ENCODE results near the gene ROPN1B. TPM values are rescaled to one million over a fixed set of nuclear protein-coding genes. Genes with fewer than 3 reads are reported as not detected.
"Not testable (repeated sequence)": the region's sequence is repeated elsewhere in the genome, so short reads cannot be mapped to it uniquely, and the experiment has no call there.

The ROPN1B gene
- polyA plus RNA-seq, 3 donors: not detected

DNA sequence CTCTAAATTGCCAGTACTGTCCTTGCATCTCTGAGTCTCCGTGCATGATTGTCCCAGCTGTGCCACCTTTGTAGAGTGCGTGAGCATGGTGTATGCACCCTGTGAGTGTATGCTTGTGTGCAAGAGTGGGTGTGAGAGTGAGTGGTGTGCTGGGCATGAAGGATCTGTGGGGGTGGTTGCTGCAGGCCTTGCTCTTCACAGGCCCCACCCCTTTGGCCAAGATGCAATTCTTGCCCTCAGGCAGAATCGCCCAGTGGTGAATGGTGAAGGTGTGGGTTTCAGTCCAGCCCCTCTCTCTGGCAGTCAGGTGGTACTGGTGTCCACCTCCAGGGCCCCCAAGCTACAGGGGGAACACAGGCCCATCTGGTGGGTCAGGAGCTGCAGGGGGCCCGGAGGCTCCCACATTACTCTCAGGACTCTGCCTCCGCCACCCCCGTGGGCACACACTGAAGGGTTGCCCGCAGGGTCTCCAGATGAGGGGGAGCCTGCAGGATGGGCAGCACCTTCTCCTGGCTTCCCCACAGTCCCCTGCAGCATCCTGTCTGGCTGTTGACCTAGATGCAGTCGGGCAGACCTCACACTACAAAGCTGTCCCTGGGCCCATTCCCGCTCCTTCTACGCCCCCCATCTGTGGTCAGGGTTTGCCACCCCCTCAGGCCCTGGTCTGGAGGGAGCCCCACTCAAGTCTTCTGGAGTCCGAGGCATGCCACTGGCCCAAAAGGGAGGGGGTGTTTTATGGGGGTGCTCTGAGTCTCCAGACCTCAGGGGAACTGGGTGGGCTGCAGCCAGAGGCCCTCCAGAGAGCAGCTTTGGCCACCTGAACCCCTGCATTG is 8.3 kb upstream of the ROPN1B start:
- H3K36me3 Mint-ChIP-seq: no peaks in the 10 kb centered on the region

DNA sequence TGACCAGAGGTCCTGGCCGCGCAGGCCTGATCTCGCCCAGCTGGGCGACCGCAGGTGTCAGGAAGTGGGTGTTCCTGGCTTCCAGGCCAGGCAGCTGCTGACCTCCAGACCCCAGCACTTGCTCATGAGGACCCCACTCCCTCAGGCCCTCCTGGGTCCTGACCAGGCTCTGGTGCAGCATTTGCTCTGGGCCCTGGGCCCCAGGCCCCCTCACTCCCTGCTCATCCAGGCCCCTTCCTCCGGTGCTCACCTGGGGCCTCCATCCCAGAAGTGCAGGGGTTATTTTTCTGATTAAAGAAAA is 7.7 kb upstream of the ROPN1B start:
- Histone ChIP-seq H3K36me3 (replicated peaks in 1 of 2; ENCODE audit: control insufficient read depth in 1 of 2, insufficient read depth in 2 of 2, low read length in 2 of 2) (no peaks in the 10 kb centered on the region), H3K27me3 (ENCODE audit: control insufficient read depth in 2 of 2, insufficient read depth in 2 of 2, low read length in 2 of 2) (peaks cover 10 to 20% of the 10 kb centered on the region in 2 donors), H3K4me3 (replicated peaks in 1 of 3; ENCODE audit: low read depth in 2 of 3, low read length in 3 of 3) (no peak overlapping the region), H4K20me1 (ENCODE audit: insufficient read depth, low read length) (no peaks in the 10 kb centered on the region), H3K4me1 (ENCODE audit: control insufficient read depth in 1 of 2, insufficient read depth in 2 of 2, low read length in 2 of 2) (peaks cover 0 to 4% of the 10 kb centered on the region in 2 donors), H3K9ac (ENCODE audit: insufficient read depth, low read length, poor library complexity, severe bottlenecking) (no peak overlapping the region), H3K4me2 (replicated peaks; ENCODE audit: extremely low read depth, low read length, poor library complexity, severe bottlenecking) (no peak overlapping the region), H2AFZ (ENCODE audit: insufficient read depth, low read depth, low read length, poor library complexity, severe bottlenecking) (no peak overlapping the region), H3K79me2 (ENCODE audit: insufficient read depth, low read length) (no peaks in the 10 kb centered on the region), H3K27ac (ENCODE audit: low read depth in 1 of 2, low read length in 2 of 2) (no peak overlapping the region), H3K9me3 (replicated peaks in 1 of 2; ENCODE audit: control insufficient read depth in 1 of 2, insufficient read depth in 1 of 2, low read length in 2 of 2) (peaks cover 0 to 14% of the 10 kb centered on the region in 2 donors)
- no peaks in the 10 kb centered on the region for H3K4me1 Mint-ChIP-seq
- no peak for DNase-seq
- H3K27ac Mint-ChIP-seq: no peak overlapping the region
- WGBS (ENCODE audit: insufficient coverage): 90% methylated on average over 5 of the region's 6 CpGs
- H3K27me3 Mint-ChIP-seq (ENCODE audit: low read depth in 3 of 3): peaks cover 8 to 27% (median 14%) of the 10 kb centered on the region in 3 donors
- H3K36me3 Mint-ChIP-seq: no peaks in the 10 kb centered on the region
- peaks cover 2 to 15% (median 10%) of the 10 kb centered on the region in 7 donors for H3K9me3 Mint-ChIP-seq
- intact Hi-C loops (cut with micrococcal nuclease): no loop called here
- no peak overlapping the region for H3K4me3 Mint-ChIP-seq
- TF ChIP-seq, protein P1, sequence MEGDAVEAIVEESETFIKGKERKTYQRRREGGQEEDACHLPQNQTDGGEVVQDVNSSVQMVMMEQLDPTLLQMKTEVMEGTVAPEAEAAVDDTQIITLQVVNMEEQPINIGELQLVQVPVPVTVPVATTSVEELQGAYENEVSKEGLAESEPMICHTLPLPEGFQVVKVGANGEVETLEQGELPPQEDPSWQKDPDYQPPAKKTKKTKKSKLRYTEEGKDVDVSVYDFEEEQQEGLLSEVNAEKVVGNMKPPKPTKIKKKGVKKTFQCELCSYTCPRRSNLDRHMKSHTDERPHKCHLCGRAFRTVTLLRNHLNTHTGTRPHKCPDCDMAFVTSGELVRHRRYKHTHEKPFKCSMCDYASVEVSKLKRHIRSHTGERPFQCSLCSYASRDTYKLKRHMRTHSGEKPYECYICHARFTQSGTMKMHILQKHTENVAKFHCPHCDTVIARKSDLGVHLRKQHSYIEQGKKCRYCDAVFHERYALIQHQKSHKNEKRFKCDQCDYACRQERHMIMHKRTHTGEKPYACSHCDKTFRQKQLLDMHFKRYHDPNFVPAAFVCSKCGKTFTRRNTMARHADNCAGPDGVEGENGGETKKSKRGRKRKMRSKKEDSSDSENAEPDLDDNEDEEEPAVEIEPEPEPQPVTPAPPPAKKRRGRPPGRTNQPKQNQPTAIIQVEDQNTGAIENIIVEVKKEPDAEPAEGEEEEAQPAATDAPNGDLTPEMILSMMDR (IDR thresholded peaks at IDR 0.05): no peak

More for the DNA sequence above, 8.3 kb upstream of the ROPN1B start:
- H3K9me3 Mint-ChIP-seq: peaks cover 2 to 15% (median 10%) of the 10 kb centered on the region in 7 donors
- no peaks in the 10 kb centered on the region for H4K20me1 ChIP-seq (ENCODE audit: insufficient read depth, low read length)
- no peak for DNase-seq
- H3K4me2 ChIP-seq (replicated peaks; ENCODE audit: extremely low read depth, low read length, poor library complexity, severe bottlenecking): no peak overlapping the region
- H3K79me2 ChIP-seq (ENCODE audit: insufficient read depth, low read length): no peaks in the 10 kb centered on the region
- peaks cover 0 to 14% of the 10 kb centered on the region in 2 donors for H3K9me3 ChIP-seq (replicated peaks in 1 of 2; ENCODE audit: control insufficient read depth in 1 of 2, insufficient read depth in 1 of 2, low read length in 2 of 2)
- peaks cover 9 to 26% of the 10 kb centered on the region in 2 donors for H3K27me3 ChIP-seq (ENCODE audit: control insufficient read depth in 2 of 2, insufficient read depth in 2 of 2, low read length in 2 of 2)
- H3K36me3 ChIP-seq (replicated peaks in 1 of 2; ENCODE audit: control insufficient read depth in 1 of 2, insufficient read depth in 2 of 2, low read length in 2 of 2): no peaks in the 10 kb centered on the region
- H3K4me1 Mint-ChIP-seq: no peaks in the 10 kb centered on the region
- 90% methylated on average over 10 of the region's 11 CpGs for WGBS (ENCODE audit: insufficient coverage)
- intact Hi-C loops (cut with micrococcal nuclease): no loop called here
- H3K4me3 ChIP-seq (replicated peaks in 1 of 3; ENCODE audit: low read depth in 2 of 3, low read length in 3 of 3): no peak overlapping the region
- H3K4me3 Mint-ChIP-seq: no peak overlapping the region
- no peak overlapping the region for H3K9ac ChIP-seq (ENCODE audit: insufficient read depth, low read length, poor library complexity, severe bottlenecking)
- H3K27ac Mint-ChIP-seq: no peak overlapping the region
- H3K27me3 Mint-ChIP-seq (ENCODE audit: low read depth in 3 of 3): peaks cover 8 to 29% (median 18%) of the 10 kb centered on the region in 3 donors
- TF ChIP-seq, protein P1 (IDR thresholded peaks at IDR 0.05): no peak
- H3K27ac ChIP-seq (ENCODE audit: low read depth in 1 of 2, low read length in 2 of 2): no peak overlapping the region
- no peak overlapping the region for H2AFZ ChIP-seq (ENCODE audit: insufficient read depth, low read depth, low read length, poor library complexity, severe bottlenecking)
- H3K4me1 ChIP-seq (ENCODE audit: control insufficient read depth in 1 of 2, insufficient read depth in 2 of 2, low read length in 2 of 2): peaks cover 0 to 3% of the 10 kb centered on the region in 2 donors

DNA sequence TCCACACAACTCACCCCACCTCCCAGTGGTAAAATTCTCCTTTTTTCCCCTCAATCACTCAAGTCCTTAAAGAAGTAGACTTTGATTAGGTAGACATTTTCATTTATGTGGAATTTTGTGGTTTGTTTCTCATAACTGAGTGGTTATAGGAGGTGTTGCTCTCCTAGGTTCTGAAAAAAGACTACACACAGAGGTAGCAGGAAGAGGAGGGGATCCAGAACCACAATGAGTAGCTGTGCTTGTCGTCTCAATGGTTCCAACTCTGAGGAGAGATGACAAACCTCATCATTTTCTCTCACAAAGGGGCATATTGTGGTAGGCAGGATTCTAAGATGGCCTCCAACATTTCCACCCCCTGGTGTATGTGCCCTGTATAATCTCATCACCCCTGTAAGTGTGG is 5.1 kb upstream of the ROPN1B start:
- no CpG with 5 or more reads among the region's 1 CpG for WGBS (ENCODE audit: insufficient coverage)
- H3K9me3 Mint-ChIP-seq: not testable (repeated sequence)

More for the DNA sequence above, 5.1 kb upstream of the ROPN1B start:
- H3K79me2 ChIP-seq (ENCODE audit: insufficient read depth, low read length); H3K4me3 Mint-ChIP-seq; H3K27ac ChIP-seq (ENCODE audit: low read depth in 1 of 2, low read length in 2 of 2); H3K4me2 ChIP-seq (replicated peaks; ENCODE audit: extremely low read depth, low read length, poor library complexity, severe bottlenecking); DNase-seq; H3K9me3 ChIP-seq (replicated peaks in 1 of 2; ENCODE audit: control insufficient read depth in 1 of 2, insufficient read depth in 1 of 2, low read length in 2 of 2); H4K20me1 ChIP-seq (ENCODE audit: insufficient read depth, low read length); intact Hi-C loops (cut with micrococcal nuclease); H3K4me1 ChIP-seq (ENCODE audit: control insufficient read depth in 1 of 2, insufficient read depth in 2 of 2, low read length in 2 of 2); H3K4me3 ChIP-seq (replicated peaks in 1 of 3; ENCODE audit: low read depth in 2 of 3, low read length in 3 of 3); H3K4me1 Mint-ChIP-seq; H3K9ac ChIP-seq (ENCODE audit: insufficient read depth, low read length, poor library complexity, severe bottlenecking); H2AFZ ChIP-seq (ENCODE audit: insufficient read depth, low read depth, low read length, poor library complexity, severe bottlenecking); H3K27ac Mint-ChIP-seq; H3K36me3 ChIP-seq (replicated peaks in 1 of 2; ENCODE audit: control insufficient read depth in 1 of 2, insufficient read depth in 2 of 2, low read length in 2 of 2); H3K36me3 Mint-ChIP-seq: not testable (repeated sequence)
- peaks cover 6 to 17% (median 10%) of the 10 kb centered on the region in 3 donors for H3K27me3 Mint-ChIP-seq (ENCODE audit: low read depth in 3 of 3)
- peaks cover 12 to 14% of the 10 kb centered on the region in 2 donors for H3K27me3 ChIP-seq (ENCODE audit: control insufficient read depth in 2 of 2, insufficient read depth in 2 of 2, low read length in 2 of 2)
